LoVo (cell line): ENCODE measurements around the gene HOXA3.

Source experiments
- DNase-seq: peaks from one replicate; pipeline ENCODE4 v3.0.0-alpha.2; 2016; ENCODE audit warnings: low spot score

HOXA3 gene

GRCh38 chr7:27101957-27102580 is 50.3 kb downstream of the HOXA3 start:
- no peak for DNase-seq

- DNase-seq, result no peak
Observed at GRCh38 chr7:27101171-27101956, 51.0 kb downstream of the HOXA3 start.

GRCh38 chr7:27100694-27101170 is 51.7 kb downstream of the HOXA3 start:
- DNase-seq, result no peak

DNA sequence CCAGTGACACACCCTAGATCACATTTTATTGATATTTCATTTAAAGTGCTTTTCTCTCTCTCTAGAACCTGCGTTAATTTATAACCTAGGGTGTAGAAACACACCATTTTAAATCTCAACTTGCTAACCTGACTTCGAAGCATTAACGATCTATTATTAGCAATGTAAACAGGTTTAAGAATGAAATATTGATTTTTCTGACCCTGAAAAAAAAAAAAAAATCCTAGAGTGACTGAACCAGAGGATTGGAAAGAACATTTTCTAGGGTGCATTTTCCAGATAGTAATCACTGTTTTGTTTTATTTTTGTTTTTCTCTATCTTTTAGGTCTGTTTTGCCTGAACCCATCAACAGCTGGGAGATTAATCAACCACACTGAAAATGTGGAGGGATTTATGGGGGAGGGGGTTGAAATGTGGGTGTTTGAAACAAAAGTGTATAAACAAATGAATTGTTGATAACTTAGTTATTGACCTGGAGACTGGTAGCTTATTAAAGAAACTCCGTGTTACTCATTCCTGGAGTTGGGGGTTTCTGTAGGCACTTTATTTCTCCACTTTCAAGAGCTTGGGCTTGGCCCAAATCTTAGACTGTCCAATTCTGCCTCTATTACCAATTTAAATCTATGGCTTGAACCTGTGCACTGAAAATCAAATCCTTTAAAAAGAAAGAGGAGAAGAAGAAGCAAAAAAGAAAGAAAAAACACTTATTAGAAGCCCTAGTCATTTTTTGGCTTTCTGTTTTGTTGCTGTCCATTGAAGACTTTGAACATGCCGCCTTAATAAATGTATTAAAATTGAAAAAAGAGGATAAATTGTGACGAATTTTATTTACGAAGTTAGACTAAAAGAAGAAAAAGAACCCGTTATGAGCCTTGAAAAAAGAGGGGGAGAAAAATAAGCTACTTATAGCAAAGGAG is 52.7 kb downstream of the HOXA3 start:
- no peak for DNase-seq

DNA sequence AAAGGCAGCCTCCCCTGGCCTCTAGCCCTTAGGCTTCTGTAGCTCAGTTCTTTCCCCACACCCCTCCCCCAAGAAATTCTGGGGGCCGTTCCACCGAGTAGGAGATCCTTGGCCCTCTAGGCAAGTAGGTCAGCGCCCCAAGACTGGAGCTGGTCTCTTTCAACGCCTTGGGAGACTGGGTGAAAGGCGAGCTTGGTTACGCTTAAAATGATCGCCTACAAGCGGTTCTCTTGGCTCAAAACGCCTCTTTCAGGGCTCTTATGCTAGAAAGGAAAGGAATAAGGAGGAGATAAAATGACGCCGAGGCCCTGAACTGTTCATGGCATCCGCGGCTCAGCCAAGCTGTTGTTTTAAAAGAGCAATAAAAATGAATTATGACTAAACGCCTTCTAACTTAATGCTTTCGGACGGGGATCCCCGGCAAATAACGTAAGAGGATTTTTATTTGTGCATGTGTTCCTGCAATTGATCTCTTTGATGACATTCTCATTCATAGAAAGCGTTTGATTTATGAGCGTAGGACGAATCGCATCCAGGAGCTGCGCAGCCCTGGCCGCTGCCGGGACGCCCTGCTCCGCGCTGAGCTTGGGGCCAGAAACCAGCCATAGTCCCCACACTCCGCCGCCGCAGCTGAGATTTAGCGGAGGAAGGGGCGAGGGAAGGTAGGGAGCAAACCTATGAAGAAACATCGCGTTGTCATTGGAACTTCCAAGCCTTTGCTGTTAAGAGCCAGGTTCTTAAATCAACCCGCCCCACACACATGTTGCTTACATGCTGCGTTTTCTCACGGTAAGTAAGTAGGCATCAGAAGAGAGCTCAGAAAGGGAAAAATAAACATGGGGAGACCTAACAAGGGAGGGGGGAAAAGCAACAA is 53.6 kb downstream of the HOXA3 start:
- no peak for DNase-seq

DNA sequence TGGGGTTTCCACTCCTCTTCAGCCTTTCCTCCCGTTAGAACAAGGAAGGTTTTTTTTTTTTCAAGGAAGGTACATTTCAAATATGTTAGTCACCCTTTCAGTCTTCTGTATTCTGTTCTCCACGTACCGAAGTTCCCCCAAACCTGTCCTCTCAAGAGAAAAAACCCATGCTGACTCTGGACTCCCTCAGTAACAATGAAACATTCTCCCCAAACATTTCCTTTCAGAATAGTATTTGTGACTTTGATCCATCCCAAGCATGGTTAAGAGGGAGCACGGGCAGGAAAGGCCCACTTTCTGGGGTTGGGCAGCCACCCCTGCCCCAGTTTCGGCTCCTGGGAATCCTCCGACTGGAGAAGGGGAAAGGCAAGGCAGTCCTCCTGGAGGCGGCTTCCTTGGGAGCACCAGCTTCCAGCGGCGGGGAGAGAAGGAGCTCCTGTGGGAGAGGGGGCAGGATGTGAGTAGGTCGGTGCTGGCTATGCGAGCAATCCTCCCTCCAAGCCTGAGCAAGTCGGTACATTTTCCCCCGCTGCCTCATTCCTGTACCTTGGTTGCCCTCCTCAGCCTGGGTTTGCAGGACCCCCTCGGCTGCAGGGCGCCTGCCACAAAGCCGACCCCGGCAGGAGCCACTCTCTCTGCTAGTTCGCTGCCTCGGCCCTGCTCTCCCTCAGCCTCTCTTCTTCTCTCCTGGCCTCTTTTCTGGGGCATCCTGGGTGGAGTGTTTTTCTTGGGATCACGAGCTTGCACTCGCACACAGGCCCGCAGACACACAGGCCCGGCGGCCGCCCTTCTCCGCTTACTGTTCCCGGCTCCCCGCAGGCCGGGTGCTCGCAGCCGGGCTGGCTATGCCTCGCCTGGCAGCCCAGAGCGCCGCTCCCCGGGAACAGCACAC is 54.5 kb downstream of the HOXA3 start:
- no peak for DNase-seq

DNA sequence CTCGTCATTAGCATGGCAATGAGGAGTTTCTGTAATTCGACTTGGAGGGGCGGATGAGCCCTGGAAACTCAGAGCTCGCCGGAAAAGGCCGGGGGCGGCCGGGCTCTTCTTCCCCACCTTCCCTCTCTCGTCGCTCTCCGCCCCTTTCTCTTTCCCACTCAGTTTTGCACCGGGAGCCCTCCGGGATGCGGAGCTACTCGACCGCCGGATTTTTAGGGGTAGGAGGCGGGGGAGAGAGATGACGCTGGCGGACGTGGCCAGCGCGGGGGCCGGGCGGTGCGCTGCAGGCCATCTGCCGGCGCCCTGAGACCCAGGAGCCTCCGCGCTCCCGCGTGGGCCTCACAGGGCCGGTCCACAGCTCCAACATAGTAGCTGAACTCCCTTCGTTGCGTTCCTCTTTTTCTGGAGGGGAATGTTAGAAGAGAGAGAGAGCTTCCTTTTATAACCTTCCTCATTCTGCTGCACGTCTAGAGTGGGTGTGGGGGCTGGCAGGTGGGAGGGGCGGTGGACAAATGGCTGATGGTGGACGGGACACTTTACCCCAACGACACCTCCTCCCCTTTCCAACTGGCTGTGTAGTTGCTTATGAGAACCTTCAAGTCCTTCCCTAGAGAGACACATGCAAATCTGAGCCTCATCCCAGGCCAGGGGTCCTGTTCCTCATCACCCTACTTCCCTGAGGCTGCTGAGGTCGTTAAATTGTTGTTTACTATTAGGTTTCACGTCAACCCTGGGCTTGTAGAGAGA is 55.4 kb downstream of the HOXA3 start:
- no peak for DNase-seq

DNA sequence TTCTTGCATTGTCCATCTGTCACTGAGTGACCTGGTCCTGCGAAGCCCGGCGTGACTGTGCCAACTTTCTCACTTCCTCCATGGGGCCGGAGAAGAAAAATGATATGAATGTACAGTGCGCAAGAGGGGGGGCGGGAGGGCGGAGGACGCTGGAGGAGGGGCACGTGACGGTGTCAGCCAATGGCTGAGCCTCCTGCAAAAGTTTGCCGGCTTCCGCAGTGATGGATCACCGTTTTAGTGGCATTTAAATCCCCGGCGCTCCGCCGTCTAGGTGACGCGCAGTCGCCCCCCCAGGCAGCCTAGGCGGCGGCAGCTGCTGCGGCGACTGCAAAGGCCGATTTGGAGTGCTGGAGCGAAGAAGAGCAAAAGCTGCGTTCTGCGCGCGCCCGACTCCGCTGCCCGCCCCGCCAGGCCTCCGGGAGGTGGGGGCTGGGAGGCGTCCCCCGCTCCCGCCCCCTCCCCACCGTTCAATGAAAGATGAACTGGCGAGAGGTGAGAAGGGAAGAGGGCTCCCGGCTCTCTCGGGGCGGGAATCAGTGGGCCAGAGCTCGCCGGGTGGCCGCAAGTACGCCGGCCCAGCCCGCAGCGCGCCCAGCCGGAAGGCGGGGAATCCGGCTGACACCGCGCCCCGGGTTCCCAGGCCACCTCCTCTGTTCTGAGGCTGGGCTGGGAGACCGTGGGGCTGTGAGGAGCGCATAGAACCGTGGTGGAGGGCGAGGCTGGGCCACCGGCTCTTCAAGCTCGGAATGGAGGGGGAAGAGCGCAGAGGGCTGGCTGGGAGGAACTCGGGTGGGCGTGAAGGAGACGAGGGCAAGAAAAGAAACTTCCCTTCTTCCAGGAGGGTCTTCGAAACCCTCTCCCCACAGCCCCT is 56.3 kb downstream of the HOXA3 start, which contains the start of gene HOXA1:
Gene HOXA1 (minus strand): TSS at position 104 of the 871 bp plus-strand sequence. CDS start 88 bp downstream, at position 16.
- peak; percentile 98 for DNase-seq

GRCh38 chr7:27095050-27095896 is 57.1 kb downstream of the HOXA3 start:
- no peak for DNase-seq

GRCh38 chr7:27094304-27095049 is 57.9 kb downstream of the HOXA3 start:
- DNase-seq, result no peak

GRCh38 chr7:27093184-27093895 is 59.0 kb downstream of the HOXA3 start:
- no peak for DNase-seq

GRCh38 chr7:27092819-27093110 is 59.6 kb downstream of the HOXA3 start:
- DNase-seq, result no peak

GRCh38 chr7:27091941-27092818 is 60.2 kb downstream of the HOXA3 start:
- DNase-seq, result no peak

- no peak for DNase-seq
Observed at GRCh38 chr7:27091105-27091504, 61.3 kb downstream of the HOXA3 start.
